GM23338 (cell line): Measurements from ENCODE around the gene NEMP2. TPM values are rescaled to one million over a fixed set of nuclear protein-coding genes. Genes with fewer than 3 reads are reported as not detected.

ENCODE experiments used
- ATAC-seq: fragments of 200-7000 bp; cut with Tn5 transposase; 3 replicates; pipeline ENCODE4 v1.9.1; 2020
- DNase-seq: peaks from one replicate; pipeline ENCODE4 v3.0.0-alpha.2; 2015; ENCODE audit warnings: low spot score
- H2AFZ ChIP-seq: fragments of 200-600 bp; sonication (generic); 2 replicates; pipeline ENCODE4 v1.8.0; 2016; ENCODE audit warnings: antibody characterized with exemption, mild to moderate bottlenecking, moderate library complexity
- H3F3A ChIP-seq: fragments of 200-600 bp; sonication (generic); replicated peaks from 2 replicates; pipeline ENCODE4 v1.8.0; 2017; ENCODE audit warnings: antibody characterized with exemption, mixed run types, low read depth
- H3K27ac ChIP-seq: fragments of 200-600 bp; sonication (generic); 2 replicates; pipeline ENCODE4 v1.6.1; 2016; ENCODE audit warnings: low read depth
- H3K27me3 ChIP-seq: fragments of 200-600 bp; sonication (generic); 2 replicates; pipeline ENCODE4 v1.8.0; 2016; ENCODE audit warnings: mild to moderate bottlenecking, mixed run types, moderate library complexity; ENCODE audit not compliant: insufficient read depth
- H3K36me3 ChIP-seq: fragments of 200-600 bp; sonication (generic); 2 replicates; pipeline ENCODE4 v1.8.0; 2016; ENCODE audit warnings: mild to moderate bottlenecking; ENCODE audit not compliant: insufficient read depth
- H3K4me1 ChIP-seq: fragments of 200-600 bp; sonication (generic); 2 replicates; pipeline ENCODE4 v1.8.0; 2016; ENCODE audit warnings: mild to moderate bottlenecking, moderate library complexity; ENCODE audit not compliant: insufficient read depth
- H3K4me2 ChIP-seq: fragments of 200-600 bp; sonication (generic); 2 replicates; pipeline ENCODE4 v1.7.1; 2017; ENCODE audit warnings: mixed run types
- H3K4me3 ChIP-seq: fragments of 200-600 bp; sonication (generic); 2 replicates; pipeline ENCODE4 v1.6.1; 2016; ENCODE audit warnings: mixed run types
- H3K79me2 ChIP-seq: fragments of 200-600 bp; sonication (generic); replicated peaks from 2 replicates; pipeline ENCODE4 v1.8.0; 2017; ENCODE audit warnings: mild to moderate bottlenecking; ENCODE audit not compliant: insufficient read depth
- H3K9me2 ChIP-seq: fragments of 200-600 bp; sonication (generic); 2 replicates; pipeline ENCODE4 v1.8.0; 2017; ENCODE audit not compliant: insufficient read depth
- H4K20me1 ChIP-seq: fragments of 200-600 bp; sonication (generic); replicated peaks from 2 replicates; pipeline ENCODE4 v1.8.0; 2017; ENCODE audit warnings: mild to moderate bottlenecking; ENCODE audit not compliant: insufficient read depth
- H3K27ac Mint-ChIP-seq: 2 replicates; pipeline ENCODE4 v1.8.0; 2020; ENCODE audit warnings: inconsistent platforms, mild to moderate bottlenecking, moderate library complexity, mixed read lengths
- H3K27me3 Mint-ChIP-seq: 3 replicates; pipeline ENCODE4 v1.8.0; 2022; ENCODE audit warnings: low read depth, mild to moderate bottlenecking, moderate library complexity, mixed read lengths, inconsistent platforms; ENCODE audit not compliant: insufficient read depth, poor library complexity
- H3K36me3 Mint-ChIP-seq: 3 replicates; pipeline ENCODE4 v1.8.0; 2021; ENCODE audit warnings: low read depth, mild to moderate bottlenecking, inconsistent platforms, moderate library complexity, mixed read lengths
- H3K4me1 Mint-ChIP-seq: 3 replicates; pipeline ENCODE4 v1.8.0; 2020; ENCODE audit warnings: mild to moderate bottlenecking, inconsistent platforms, mixed read lengths
- H3K4me3 Mint-ChIP-seq: 3 replicates; pipeline ENCODE4 v1.8.0; 2021; ENCODE audit warnings: moderate library complexity, mild to moderate bottlenecking, inconsistent platforms, mixed read lengths
- H3K9me3 Mint-ChIP-seq: 3 replicates; pipeline ENCODE4 v1.8.0; 2020; ENCODE audit warnings: moderate library complexity, mild to moderate bottlenecking, inconsistent platforms, mixed read lengths
- CREB1 ChIP-seq: fragments of 250-450 bp; sonication (Bioruptor Pico); IDR thresholded peaks from 2 replicates; pipeline ENCODE4 v1.5.0; 2020; ENCODE audit warnings: low read depth, mild to moderate bottlenecking, moderate library complexity
- EZH2 ChIP-seq: fragments of 200-600 bp; sonication (generic); IDR thresholded peaks from one replicate; pipeline ENCODE4 v1.8.0; 2017; ENCODE audit warnings: antibody characterized with exemption, mild to moderate bottlenecking, low read depth; ENCODE audit not compliant: unreplicated experiment
- EZH2phosphoT487 ChIP-seq: fragments of 200-600 bp; sonication (generic); IDR thresholded peaks from one replicate; pipeline ENCODE4 v1.8.1; 2018; ENCODE audit warnings: antibody characterized with exemption; ENCODE audit not compliant: unreplicated experiment
- JUNB ChIP-seq: IDR thresholded peaks from one replicate; pipeline ENCODE4 v1.6.1; 2016; ENCODE audit warnings: antibody characterized with exemption; ENCODE audit not compliant: unreplicated experiment
- NANOG ChIP-seq: IDR thresholded peaks from 2 replicates; pipeline ENCODE4 v1.6.1; 2016; ENCODE audit warnings: antibody characterized with exemption, borderline replicate concordance
- POLR2AphosphoS5 ChIP-seq: IDR thresholded peaks from 2 replicates; pipeline ENCODE4 v1.6.1; 2016; ENCODE audit warnings: antibody characterized with exemption, low read depth
- STAT1 ChIP-seq: IDR thresholded peaks from one replicate; pipeline ENCODE4 v1.6.1; 2016; ENCODE audit warnings: antibody characterized with exemption; ENCODE audit not compliant: unreplicated experiment
- ZNF114 ChIP-seq: fragments of 250-450 bp; sonication (Bioruptor Pico); IDR thresholded peaks from 2 replicates; pipeline ENCODE4 v1.5.0; 2020; ENCODE audit warnings: mild to moderate bottlenecking, moderate library complexity
- ZNF331 ChIP-seq: fragments of 250-450 bp; sonication (Bioruptor Pico); IDR thresholded peaks from 2 replicates; pipeline ENCODE4 v1.5.0; 2020; ENCODE audit warnings: low read depth, mild to moderate bottlenecking, moderate library complexity
- polyA plus RNA-seq: library from polyadenylated mRNA; unstranded; fragments of >200 nt; fragmentation: Nextera tagmentation; extraction: Ambion mirVana; gene quantifications from 2 replicates; pipeline ENCODE4 v1.2.1, GENCODE V29; 2016
- total RNA-seq: library from RNA; depleted of rRNA; stranded (reverse); fragments of >200 nt; shearing (Covaris generic); gene quantifications from 2 replicates; pipeline ENCODE4 v1.2.3, GENCODE V29; 2014
- TF ChIP-seq, protein P1 (sequence below): IDR thresholded peaks from 2 replicates; pipeline ENCODE4 v1.6.1; 2016; ENCODE audit warnings: antibody characterized with exemption
- TF ChIP-seq, protein P2 (sequence below), 2 experiments: fragments of 200-600 bp in 1 of 2; sonication (generic) in 1 of 2; conservative IDR thresholded peaks; 2 replicates each; pipeline versions ENCODE4 v1.5.1 to v1.6.1; 2016 to 2017; ENCODE audit warnings: antibody characterized with exemption in 2 of 2, low read depth in 2 of 2, mild to moderate bottlenecking in 2 of 2, moderate library complexity in 1 of 2
- TF ChIP-seq, protein P3 (sequence below): IDR thresholded peaks from one replicate; pipeline ENCODE4 v1.6.1; 2018; ENCODE audit warnings: antibody characterized with exemption; ENCODE audit not compliant: unreplicated experiment
- TF ChIP-seq, protein P4 (sequence below): fragments of 250-450 bp; sonication (Bioruptor Pico); IDR thresholded peaks from 2 replicates; pipeline ENCODE4 v1.5.0; 2020; ENCODE audit warnings: mild to moderate bottlenecking, moderate library complexity

Gene NEMP2
- total and polyA plus RNA-seq, 2 experiments from 2014 or later, result 1.2 to 4.0 TPM

DNA sequence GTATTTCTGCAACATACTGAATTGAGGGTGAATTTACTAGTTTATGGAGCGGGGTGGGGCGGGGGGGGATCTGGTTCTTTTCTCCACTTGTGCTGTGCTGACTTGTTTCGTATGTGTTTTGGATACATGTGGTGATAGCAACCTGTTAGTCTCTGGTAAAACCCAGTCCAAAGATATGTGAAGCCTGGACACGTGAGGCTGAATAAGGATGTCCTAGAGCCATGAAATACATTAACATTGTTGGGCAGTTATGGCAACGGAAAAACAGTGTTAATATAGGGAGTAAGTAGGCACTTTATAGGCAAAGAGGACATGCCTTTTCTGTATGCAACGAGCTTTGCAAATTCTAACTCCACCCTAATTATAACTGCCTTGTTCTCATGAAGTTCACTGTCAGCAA lies 42.1 kb upstream of the NEMP2 start:
- H3K27ac Mint-ChIP-seq, result no peak overlapping the region

More for the DNA sequence above, 42.1 kb upstream of the NEMP2 start:
- Histone ChIP-seq H3K36me3 (no peaks in the 10 kb centered on the region), H3K4me3 (no peak overlapping the region), H3K27me3 (no peaks in the 10 kb centered on the region), H2AFZ (no peak overlapping the region), H3K4me1 (no peaks in the 10 kb centered on the region), H3F3A (no peaks in the 10 kb centered on the region), H3K4me2 (no peak overlapping the region), H3K27ac (no peak overlapping the region), H3K79me2 (no peaks in the 10 kb centered on the region), H4K20me1 (no peaks in the 10 kb centered on the region), H3K9me2 (no peaks in the 10 kb centered on the region)
- H3K9me3 Mint-ChIP-seq, result no peaks in the 10 kb centered on the region
- no peaks in the 10 kb centered on the region for H3K36me3 Mint-ChIP-seq
- H3K4me3 Mint-ChIP-seq, result no peak overlapping the region
- no peaks in the 10 kb centered on the region; the same call in 2 of the 3 replicates for H3K4me1 Mint-ChIP-seq
- TF ChIP-seq ZNF331 (CRISPR knock-in tag), result no peak
- TF ChIP-seq EZH2, result no peak
- no peak for TF ChIP-seq POLR2AphosphoS5
- no peak for TF ChIP-seq NANOG
- TF ChIP-seq CREB1 (CRISPR knock-in tag), result no peak
- TF ChIP-seq JUNB, result no peak
- TF ChIP-seq, protein P1, sequence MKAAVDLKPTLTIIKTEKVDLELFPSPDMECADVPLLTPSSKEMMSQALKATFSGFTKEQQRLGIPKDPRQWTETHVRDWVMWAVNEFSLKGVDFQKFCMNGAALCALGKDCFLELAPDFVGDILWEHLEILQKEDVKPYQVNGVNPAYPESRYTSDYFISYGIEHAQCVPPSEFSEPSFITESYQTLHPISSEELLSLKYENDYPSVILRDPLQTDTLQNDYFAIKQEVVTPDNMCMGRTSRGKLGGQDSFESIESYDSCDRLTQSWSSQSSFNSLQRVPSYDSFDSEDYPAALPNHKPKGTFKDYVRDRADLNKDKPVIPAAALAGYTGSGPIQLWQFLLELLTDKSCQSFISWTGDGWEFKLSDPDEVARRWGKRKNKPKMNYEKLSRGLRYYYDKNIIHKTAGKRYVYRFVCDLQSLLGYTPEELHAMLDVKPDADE, result no peak
- TF ChIP-seq STAT1, result no peak
- no peak for TF ChIP-seq EZH2phosphoT487
- TF ChIP-seq, protein P2, sequence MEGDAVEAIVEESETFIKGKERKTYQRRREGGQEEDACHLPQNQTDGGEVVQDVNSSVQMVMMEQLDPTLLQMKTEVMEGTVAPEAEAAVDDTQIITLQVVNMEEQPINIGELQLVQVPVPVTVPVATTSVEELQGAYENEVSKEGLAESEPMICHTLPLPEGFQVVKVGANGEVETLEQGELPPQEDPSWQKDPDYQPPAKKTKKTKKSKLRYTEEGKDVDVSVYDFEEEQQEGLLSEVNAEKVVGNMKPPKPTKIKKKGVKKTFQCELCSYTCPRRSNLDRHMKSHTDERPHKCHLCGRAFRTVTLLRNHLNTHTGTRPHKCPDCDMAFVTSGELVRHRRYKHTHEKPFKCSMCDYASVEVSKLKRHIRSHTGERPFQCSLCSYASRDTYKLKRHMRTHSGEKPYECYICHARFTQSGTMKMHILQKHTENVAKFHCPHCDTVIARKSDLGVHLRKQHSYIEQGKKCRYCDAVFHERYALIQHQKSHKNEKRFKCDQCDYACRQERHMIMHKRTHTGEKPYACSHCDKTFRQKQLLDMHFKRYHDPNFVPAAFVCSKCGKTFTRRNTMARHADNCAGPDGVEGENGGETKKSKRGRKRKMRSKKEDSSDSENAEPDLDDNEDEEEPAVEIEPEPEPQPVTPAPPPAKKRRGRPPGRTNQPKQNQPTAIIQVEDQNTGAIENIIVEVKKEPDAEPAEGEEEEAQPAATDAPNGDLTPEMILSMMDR (conservative IDR thresholded peaks at IDR 0.05; ENCODE audit: low read depth in 2 of 2), result no peak
- TF ChIP-seq, protein P3, sequence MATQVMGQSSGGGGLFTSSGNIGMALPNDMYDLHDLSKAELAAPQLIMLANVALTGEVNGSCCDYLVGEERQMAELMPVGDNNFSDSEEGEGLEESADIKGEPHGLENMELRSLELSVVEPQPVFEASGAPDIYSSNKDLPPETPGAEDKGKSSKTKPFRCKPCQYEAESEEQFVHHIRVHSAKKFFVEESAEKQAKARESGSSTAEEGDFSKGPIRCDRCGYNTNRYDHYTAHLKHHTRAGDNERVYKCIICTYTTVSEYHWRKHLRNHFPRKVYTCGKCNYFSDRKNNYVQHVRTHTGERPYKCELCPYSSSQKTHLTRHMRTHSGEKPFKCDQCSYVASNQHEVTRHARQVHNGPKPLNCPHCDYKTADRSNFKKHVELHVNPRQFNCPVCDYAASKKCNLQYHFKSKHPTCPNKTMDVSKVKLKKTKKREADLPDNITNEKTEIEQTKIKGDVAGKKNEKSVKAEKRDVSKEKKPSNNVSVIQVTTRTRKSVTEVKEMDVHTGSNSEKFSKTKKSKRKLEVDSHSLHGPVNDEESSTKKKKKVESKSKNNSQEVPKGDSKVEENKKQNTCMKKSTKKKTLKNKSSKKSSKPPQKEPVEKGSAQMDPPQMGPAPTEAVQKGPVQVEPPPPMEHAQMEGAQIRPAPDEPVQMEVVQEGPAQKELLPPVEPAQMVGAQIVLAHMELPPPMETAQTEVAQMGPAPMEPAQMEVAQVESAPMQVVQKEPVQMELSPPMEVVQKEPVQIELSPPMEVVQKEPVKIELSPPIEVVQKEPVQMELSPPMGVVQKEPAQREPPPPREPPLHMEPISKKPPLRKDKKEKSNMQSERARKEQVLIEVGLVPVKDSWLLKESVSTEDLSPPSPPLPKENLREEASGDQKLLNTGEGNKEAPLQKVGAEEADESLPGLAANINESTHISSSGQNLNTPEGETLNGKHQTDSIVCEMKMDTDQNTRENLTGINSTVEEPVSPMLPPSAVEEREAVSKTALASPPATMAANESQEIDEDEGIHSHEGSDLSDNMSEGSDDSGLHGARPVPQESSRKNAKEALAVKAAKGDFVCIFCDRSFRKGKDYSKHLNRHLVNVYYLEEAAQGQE, result no peak
- TF ChIP-seq, protein P4, sequence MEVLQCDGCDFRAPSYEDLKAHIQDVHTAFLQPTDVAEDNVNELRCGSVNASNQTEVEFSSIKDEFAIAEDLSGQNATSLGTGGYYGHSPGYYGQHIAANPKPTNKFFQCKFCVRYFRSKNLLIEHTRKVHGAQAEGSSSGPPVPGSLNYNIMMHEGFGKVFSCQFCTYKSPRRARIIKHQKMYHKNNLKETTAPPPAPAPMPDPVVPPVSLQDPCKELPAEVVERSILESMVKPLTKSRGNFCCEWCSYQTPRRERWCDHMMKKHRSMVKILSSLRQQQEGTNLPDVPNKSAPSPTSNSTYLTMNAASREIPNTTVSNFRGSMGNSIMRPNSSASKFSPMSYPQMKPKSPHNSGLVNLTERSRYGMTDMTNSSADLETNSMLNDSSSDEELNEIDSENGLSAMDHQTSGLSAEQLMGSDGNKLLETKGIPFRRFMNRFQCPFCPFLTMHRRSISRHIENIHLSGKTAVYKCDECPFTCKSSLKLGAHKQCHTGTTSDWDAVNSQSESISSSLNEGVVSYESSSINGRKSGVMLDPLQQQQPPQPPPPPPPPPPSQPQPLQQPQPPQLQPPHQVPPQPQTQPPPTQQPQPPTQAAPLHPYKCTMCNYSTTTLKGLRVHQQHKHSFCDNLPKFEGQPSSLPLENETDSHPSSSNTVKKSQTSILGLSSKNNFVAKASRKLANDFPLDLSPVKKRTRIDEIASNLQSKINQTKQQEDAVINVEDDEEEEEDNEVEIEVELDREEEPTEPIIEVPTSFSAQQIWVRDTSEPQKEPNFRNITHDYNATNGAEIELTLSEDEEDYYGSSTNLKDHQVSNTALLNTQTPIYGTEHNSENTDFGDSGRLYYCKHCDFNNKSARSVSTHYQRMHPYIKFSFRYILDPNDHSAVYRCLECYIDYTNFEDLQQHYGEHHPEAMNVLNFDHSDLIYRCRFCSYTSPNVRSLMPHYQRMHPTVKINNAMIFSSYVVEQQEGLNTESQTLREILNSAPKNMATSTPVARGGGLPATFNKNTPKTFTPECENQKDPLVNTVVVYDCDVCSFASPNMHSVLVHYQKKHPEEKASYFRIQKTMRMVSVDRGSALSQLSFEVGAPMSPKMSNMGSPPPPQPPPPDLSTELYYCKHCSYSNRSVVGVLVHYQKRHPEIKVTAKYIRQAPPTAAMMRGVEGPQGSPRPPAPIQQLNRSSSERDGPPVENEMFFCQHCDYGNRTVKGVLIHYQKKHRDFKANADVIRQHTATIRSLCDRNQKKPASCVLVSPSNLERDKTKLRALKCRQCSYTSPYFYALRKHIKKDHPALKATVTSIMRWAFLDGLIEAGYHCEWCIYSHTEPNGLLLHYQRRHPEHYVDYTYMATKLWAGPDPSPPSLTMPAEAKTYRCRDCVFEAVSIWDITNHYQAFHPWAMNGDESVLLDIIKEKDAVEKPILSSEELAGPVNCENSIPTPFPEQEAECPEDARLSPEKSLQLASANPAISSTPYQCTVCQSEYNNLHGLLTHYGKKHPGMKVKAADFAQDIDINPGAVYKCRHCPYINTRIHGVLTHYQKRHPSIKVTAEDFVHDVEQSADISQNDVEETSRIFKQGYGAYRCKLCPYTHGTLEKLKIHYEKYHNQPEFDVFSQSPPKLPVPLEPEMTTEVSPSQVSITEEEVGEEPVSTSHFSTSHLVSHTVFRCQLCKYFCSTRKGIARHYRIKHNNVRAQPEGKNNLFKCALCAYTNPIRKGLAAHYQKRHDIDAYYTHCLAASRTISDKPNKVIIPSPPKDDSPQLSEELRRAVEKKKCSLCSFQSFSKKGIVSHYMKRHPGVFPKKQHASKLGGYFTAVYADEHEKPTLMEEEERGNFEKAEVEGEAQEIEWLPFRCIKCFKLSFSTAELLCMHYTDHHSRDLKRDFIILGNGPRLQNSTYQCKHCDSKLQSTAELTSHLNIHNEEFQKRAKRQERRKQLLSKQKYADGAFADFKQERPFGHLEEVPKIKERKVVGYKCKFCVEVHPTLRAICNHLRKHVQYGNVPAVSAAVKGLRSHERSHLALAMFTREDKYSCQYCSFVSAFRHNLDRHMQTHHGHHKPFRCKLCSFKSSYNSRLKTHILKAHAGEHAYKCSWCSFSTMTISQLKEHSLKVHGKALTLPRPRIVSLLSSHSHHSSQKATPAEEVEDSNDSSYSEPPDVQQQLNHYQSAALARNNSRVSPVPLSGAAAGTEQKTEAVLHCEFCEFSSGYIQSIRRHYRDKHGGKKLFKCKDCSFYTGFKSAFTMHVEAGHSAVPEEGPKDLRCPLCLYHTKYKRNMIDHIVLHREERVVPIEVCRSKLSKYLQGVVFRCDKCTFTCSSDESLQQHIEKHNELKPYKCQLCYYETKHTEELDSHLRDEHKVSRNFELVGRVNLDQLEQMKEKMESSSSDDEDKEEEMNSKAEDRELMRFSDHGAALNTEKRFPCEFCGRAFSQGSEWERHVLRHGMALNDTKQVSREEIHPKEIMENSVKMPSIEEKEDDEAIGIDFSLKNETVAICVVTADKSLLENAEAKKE (CRISPR knock-in tag), result no peak
- no peak for TF ChIP-seq ZNF114 (CRISPR knock-in tag)
- H3K27me3 Mint-ChIP-seq, result no peaks in the 10 kb centered on the region
- DNase-seq (no peak), ATAC-seq (no peak)
